HCT116 (cell line): Measurements from ENCODE around the gene ARFRP1.

ENCODE experiments used
- CTCF ChIP-seq, 3 experiments: fragments of 200-600 bp in 1 of 3; sonication (generic) in 1 of 3; IDR thresholded peaks in 2 of 3; conservative IDR thresholded peaks in 1 of 3; 2 replicates each; pipeline ENCODE4 v1.5.1; 2012 to 2017; ENCODE audit warnings: low read depth in 2 of 3, low read length in 2 of 3, antibody characterized with exemption in 1 of 3, borderline replicate concordance in 1 of 3, control low read depth in 1 of 3, mild to moderate bottlenecking in 1 of 3, mixed read lengths in 1 of 3, mixed run types in 1 of 3, moderate library complexity in 1 of 3; ENCODE audit not compliant: insufficient read depth in 1 of 3
- EZH2 ChIP-seq: fragments of 200-600 bp; sonication (generic); IDR thresholded peaks from 2 replicates; pipeline ENCODE4 v1.6.1; 2017; ENCODE audit warnings: antibody characterized with exemption, mixed run types
- EZH2phosphoT487 ChIP-seq: fragments of 200-600 bp; IDR thresholded peaks from 2 replicates; pipeline ENCODE4 v1.6.1; 2018; ENCODE audit warnings: antibody characterized with exemption, borderline replicate concordance
- JUND ChIP-seq: IDR thresholded peaks from 2 replicates; pipeline ENCODE4 v1.6.1; 2012
- POLR2A ChIP-seq: IDR thresholded peaks from 2 replicates; pipeline ENCODE4 v1.7.0; 2011; ENCODE audit warnings: borderline replicate concordance; ENCODE audit not compliant: insufficient read depth, insufficient read length; ENCODE audit errors: extremely low read depth
- POLR2AphosphoS5 ChIP-seq: IDR thresholded peaks from 2 replicates; pipeline ENCODE4 v1.6.1; 2011; ENCODE audit warnings: mild to moderate bottlenecking, low read depth, low read length, moderate library complexity
- REST ChIP-seq: IDR thresholded peaks from 2 replicates; pipeline ENCODE4 v1.6.1; 2012; ENCODE audit warnings: low read depth
- SP1 ChIP-seq: IDR thresholded peaks from 2 replicates; pipeline ENCODE4 v1.6.1; 2012; ENCODE audit warnings: low read depth

- TF ChIP-seq POLR2A (no peak), REST (no peak), EZH2phosphoT487 (no peak), CTCF (IDR thresholded peaks at IDR 0.05 in 2 of 3, conservative IDR thresholded peaks at IDR 0.05 in 1 of 3; ENCODE audit: borderline replicate concordance in 1 of 3, insufficient read depth in 1 of 3, low read depth in 2 of 3, low read length in 2 of 3) (no peak), EZH2 (no peak), JUND (no peak), SP1 (no peak), POLR2AphosphoS5 (no peak)
Measured at GRCh38 chr20:63734946-63735858, 27.4 kb upstream of the ARFRP1 start.
